22Rv1 (cell line): ENCODE data around the gene WRAP73.

Source experiments
- H3K27ac ChIP-seq: fragments of 450-650 bp; 2 replicates; pipeline ENCODE4 v1.5.1; 2017
- CTCF ChIP-seq: fragments of 450-650 bp; IDR thresholded peaks from 2 replicates; pipeline ENCODE4 v1.5.1; 2017; ENCODE audit warnings: mild to moderate bottlenecking
- ZFX ChIP-seq: fragments of 450-650 bp; IDR thresholded peaks from 2 replicates; pipeline ENCODE4 v1.6.1; 2017; ENCODE audit warnings: antibody characterized with exemption, borderline replicate concordance

WRAP73 gene

GRCh38 chr1:3657096-3657475 lies 7.2 kb upstream of the WRAP73 start:
- TF ChIP-seq CTCF (no peak), ZFX (no peak)
- H3K27ac ChIP-seq = no peak overlapping the region

DNA sequence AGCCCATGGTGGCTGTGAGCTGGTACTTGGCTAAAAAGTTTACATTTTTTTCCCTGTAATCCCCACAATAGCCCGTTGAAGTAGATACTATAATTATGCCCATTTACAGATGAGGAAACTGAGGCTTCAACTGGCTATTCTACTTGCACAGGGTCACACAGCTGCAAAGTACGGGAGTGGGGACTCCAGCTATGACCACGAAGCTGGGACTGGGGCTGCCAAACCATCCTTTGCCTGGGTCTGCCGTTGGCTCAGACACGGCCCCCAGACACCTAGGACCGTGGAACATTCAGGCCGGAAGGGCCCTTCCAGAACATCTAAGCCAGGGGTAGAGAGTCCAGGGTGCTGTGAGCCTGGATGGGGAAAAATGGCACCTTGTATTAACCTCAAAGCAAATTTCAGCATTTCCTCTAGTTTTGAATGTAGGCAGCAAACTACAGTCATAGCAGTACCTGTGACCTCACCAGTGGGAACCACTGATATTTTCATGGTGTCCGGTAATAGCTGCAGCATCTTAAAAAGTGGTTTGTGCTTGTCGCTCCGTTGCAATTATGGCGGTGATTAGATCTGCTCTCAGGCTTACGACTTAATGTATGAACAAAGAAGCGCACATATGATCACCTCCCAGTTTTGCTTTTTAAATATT lies 6.7 kb upstream of the WRAP73 start:
- TF ChIP-seq CTCF (no peak), ZFX (no peak)

GRCh38 chr1:3654549-3655281 lies 4.8 kb upstream of the WRAP73 start:
- H3K27ac ChIP-seq = no peak overlapping the region
- TF ChIP-seq CTCF (no peak), ZFX (no peak)

More for the DNA sequence above, 6.7 kb upstream of the WRAP73 start:
- H3K27ac ChIP-seq = no peak overlapping the region

- TF ChIP-seq CTCF (no peak), ZFX (no peak)
- no peak overlapping the region for H3K27ac ChIP-seq
Observed at GRCh38 chr1:3653286-3653618, 3.3 kb upstream of the WRAP73 start.

DNA sequence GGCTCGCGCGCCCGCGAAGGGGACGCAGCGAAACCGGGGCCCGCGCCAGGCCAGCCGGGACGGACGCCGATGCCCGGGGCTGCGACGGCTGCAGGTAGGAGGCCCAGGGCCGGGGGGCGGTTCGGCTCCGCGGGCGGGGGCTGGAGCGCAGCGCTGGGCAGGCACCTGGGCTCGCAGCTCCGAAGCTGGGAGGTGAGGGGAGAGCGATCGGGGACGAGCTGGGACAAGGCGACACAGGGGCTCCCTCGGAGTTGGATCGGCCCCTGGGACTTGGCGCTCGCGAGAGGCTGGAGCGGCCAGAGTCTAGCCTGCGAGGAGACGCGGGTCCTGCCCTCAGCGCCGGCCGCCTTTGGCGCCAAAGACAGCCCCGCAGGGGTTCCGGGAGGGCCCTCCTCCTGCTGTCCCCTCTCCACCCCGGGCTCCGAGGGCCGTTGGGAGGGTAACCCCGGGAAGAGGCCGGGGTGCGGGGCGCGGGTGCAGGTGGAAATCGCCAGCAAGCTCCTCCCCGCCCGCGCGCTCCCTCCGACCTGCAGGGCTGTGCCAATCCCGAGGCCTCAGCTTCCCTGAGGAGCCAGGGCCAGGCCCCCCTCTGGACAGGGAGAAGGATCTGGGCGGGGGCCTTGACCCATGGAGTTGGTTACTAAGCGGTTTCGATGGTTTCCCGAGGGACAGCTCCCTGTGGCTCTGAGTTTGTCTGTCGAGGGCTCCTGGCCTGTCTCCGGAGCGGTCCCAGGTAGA lies 2.8 kb upstream of the WRAP73 start:
- H3K27ac ChIP-seq = no peak overlapping the region
- TF ChIP-seq CTCF = no peak

- TF ChIP-seq ZFX (no peak), CTCF (no peak)
- no peak within 1 kb of the TSS for H3K27ac ChIP-seq
Observed at GRCh38 chr1:3651930-3652547, 2.1 kb upstream of the WRAP73 start, which contains the start of gene TP73. Gene TP73 (plus strand): TSS chr1:3652516. CDS start chr1:3682366, 29,850 bp downstream.
